ENCODE measurements around the gene PKNOX2.

Gene PKNOX2

DNA sequence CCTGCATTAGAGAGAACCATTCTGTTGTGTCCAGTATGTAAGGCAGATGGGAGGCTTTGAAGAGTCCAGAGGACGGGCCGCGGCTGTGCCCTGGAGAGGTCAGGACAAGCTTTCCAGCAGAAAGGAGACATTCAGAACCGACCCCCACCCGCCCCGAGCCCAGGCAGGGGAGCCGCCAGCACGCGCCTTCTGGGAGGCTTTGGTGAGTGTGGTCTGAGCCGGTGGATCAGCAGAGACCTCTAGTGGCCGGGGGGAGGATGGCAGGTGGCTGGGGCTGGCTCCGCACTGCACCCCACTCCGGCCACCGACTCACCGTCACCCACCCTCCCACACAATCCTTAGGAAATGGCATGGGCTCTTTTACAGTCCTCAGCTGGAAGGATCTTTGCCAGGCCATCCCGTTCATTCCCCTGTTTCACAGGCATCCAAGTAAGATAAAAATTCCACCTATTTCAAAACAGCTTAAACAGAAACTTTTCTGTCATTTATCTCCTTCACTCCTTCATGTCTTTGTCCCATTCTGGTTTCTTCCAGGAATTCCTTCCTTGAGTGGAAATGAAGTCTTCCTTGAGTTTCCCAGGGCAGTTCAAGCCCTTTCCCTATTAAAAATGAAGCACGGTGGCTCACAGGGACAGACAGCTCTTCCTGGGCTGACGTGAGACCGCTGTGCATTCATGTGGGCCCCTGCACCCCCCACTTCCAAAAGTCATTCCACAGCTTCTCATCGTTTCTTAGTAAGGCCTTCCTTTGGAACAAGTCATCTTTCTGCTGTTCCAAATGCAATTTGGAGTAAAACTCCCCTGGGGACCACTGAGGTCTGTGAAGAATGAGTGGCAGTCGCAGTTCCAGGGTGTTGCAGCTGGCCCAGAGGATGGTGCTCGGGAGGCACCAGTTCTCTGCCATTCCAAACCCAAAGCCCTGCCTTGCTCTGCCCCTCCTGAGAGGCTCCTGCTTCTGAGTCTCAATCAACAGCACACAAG is 240.6 kb downstream of the PKNOX2 start:
- TF ChIP-seq, protein P1, sequence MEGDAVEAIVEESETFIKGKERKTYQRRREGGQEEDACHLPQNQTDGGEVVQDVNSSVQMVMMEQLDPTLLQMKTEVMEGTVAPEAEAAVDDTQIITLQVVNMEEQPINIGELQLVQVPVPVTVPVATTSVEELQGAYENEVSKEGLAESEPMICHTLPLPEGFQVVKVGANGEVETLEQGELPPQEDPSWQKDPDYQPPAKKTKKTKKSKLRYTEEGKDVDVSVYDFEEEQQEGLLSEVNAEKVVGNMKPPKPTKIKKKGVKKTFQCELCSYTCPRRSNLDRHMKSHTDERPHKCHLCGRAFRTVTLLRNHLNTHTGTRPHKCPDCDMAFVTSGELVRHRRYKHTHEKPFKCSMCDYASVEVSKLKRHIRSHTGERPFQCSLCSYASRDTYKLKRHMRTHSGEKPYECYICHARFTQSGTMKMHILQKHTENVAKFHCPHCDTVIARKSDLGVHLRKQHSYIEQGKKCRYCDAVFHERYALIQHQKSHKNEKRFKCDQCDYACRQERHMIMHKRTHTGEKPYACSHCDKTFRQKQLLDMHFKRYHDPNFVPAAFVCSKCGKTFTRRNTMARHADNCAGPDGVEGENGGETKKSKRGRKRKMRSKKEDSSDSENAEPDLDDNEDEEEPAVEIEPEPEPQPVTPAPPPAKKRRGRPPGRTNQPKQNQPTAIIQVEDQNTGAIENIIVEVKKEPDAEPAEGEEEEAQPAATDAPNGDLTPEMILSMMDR (IDR thresholded peaks at IDR 0.05; ENCODE audit: low read depth, low read length, missing control alignments) = peak; percentile 91
- H3K4me3 ChIP-seq (replicated peaks; ENCODE audit: low read depth, low read length) = no peak overlapping the region
- no peak for DNase-seq (ENCODE audit: extremely low read depth, low read depth)

DNA sequence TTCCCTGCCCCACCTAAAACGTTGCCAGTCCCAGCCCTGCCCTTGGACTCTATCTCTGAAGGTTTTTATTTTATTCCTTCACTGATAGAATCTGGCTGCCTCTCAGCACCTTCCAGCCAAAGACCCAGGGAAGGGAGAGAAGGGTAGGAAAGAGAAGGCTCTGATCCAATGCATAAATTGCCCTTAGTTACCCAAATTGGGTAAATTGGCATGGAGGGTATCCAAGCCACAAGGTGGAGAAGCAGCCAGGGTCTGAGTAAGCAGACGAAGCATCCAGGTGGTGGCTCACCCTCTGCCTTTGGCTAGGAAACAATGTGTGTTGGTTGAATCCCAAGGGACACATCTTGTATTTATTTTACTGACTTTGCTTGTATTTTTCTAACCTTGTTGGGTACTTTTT is 242.5 kb downstream of the PKNOX2 start:
- H3K4me3 ChIP-seq (replicated peaks; ENCODE audit: low read depth, low read length) = no peak overlapping the region
- no peak for DNase-seq (ENCODE audit: extremely low read depth, low read depth)
- TF ChIP-seq, protein P1 (IDR thresholded peaks at IDR 0.05; ENCODE audit: low read depth, low read length, missing control alignments) = no peak

DNA sequence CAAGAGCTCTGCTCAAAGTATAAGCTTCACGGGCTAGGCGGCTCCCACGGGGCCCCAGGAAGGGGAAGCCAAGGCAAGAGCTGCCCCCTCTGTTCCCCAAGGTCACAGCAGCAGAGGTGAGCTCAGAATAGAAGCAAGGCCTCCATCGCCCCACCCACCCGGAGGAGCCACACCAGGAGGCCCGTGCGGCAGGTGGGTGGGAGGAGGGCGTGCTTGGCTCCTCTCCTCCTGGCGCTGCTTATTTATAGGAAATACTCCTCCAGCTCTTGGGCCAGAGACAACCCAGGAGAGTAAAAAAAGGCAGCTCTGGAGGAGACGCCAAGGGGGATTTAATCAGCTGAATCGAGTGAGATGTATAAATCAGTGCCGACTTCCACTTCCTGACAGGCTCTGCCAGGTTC is 243.8 kb downstream of the PKNOX2 start:
- H3K4me3 ChIP-seq (replicated peaks; ENCODE audit: low read depth, low read length) = no peak overlapping the region
- TF ChIP-seq, protein P1 (IDR thresholded peaks at IDR 0.05; ENCODE audit: low read depth, low read length, missing control alignments) = no peak
- no peak for DNase-seq (ENCODE audit: extremely low read depth, low read depth)

DNA sequence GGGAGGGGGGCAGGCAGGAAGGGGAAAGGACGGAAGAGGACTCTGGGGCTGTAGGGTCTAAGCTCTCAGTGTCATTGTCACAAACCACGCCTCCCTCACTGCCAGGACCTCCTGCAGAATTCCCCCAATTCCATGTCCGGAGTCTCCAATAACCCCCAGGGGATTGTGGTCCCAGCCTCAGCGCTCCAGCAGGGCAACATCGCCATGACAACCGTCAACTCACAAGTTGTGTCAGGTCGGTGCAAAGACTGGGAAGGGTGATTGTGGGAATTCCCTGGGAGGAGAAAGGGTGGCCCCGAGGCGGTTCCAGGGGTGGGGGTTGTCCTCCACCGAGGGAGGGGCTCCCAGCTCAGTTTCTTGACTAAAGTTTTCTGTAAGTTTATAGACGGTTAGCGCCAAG is 245.5 kb downstream of the PKNOX2 start:
- TF ChIP-seq, protein P1 (IDR thresholded peaks at IDR 0.05; ENCODE audit: low read depth, low read length, missing control alignments) = no peak
- no peak overlapping the region for H3K4me3 ChIP-seq (replicated peaks; ENCODE audit: low read depth, low read length)
- DNase-seq (ENCODE audit: extremely low read depth, low read depth) = no peak

DNA sequence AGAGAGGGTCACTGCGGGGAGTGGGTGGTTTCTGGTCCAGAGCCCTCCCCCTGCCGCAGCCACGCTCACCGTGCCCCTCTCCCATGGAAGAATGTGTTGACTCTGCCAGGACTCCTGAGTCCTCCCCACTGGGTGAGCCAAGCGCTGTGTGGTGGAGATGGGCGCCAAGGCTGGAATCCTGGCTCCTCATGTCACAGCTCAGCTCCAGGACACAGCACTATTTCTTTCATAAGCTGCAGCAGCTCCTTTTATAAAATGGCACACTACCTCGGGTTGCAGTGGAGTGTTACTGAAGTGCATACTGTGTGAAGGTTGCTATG is 247.6 kb downstream of the PKNOX2 start:
- no peak for DNase-seq (ENCODE audit: extremely low read depth, low read depth)
- H3K4me3 ChIP-seq (replicated peaks; ENCODE audit: low read depth, low read length) = no peak overlapping the region
- TF ChIP-seq, protein P1 (IDR thresholded peaks at IDR 0.05; ENCODE audit: low read depth, low read length, missing control alignments) = no peak

DNA sequence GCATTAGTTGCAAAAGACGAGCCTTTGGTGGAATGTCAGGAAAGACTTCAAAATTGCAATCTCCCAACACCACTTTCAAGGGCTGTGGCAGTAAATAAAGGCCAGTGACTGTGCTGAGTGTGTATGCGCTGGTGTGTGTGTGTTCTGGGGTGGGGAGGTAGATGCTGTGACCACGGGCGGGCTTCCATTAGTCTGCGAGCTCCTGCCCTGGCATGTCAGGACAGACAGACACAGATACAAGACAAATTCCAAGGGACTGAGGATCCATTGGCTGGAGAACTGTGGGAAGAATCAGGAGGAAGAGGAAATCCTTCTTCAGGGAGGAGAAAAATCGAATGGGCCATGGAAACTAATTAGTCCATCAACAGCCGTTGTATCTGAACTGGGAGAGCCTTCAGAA is 248.0 kb downstream of the PKNOX2 start:
- TF ChIP-seq, protein P1 (IDR thresholded peaks at IDR 0.05; ENCODE audit: low read depth, low read length, missing control alignments) = no peak
- no peak overlapping the region for H3K4me3 ChIP-seq (replicated peaks; ENCODE audit: low read depth, low read length)
- no peak for DNase-seq (ENCODE audit: extremely low read depth, low read depth)

All from HFF-Myc (cell line).